ENCODE data around the gene MYCN.
"Not testable (repeated sequence)": the region's sequence is repeated elsewhere in the genome, so short reads cannot be mapped to it uniquely, and the experiment has no call there.

Gene MYCN

GRCh38 chr2:15939854-15940660, at the start of gene MYCN:
TSS of gene MYCN (plus strand) at chr2:15940550. CDS start at chr2:15942065, 1,515 bp downstream.
- peak; percentile 70 for DNase-seq

GRCh38 chr2:15890936-15891905, 49.1 kb upstream of the MYCN start:
- DNase-seq = peak; percentile 21

GRCh38 chr2:15892151-15892880, 48.0 kb upstream of the MYCN start:
- DNase-seq = no peak

- no peak for DNase-seq
Observed at GRCh38 chr2:15893085-15893484, 47.3 kb upstream of the MYCN start.

- no peak for DNase-seq
Observed at GRCh38 chr2:15893689-15894480, 46.5 kb upstream of the MYCN start.

- no peak for DNase-seq
Observed at GRCh38 chr2:15894481-15895144, 45.7 kb upstream of the MYCN start.

- DNase-seq = no peak
Observed at GRCh38 chr2:15895615-15896469, 44.5 kb upstream of the MYCN start.

- DNase-seq = no peak
Observed at GRCh38 chr2:15896859-15897258, 43.5 kb upstream of the MYCN start.

GRCh38 chr2:15897431-15898098, 42.8 kb upstream of the MYCN start:
- DNase-seq = no peak

GRCh38 chr2:15899327-15899612, 41.1 kb upstream of the MYCN start:
- DNase-seq = no peak

GRCh38 chr2:15899751-15900493, 40.4 kb upstream of the MYCN start:
- no peak for DNase-seq

- DNase-seq = no peak
Observed at GRCh38 chr2:15901095-15901807, 39.1 kb upstream of the MYCN start.

GRCh38 chr2:15901808-15902130, 38.6 kb upstream of the MYCN start:
- no peak for DNase-seq

- DNase-seq = not testable (repeated sequence)
Observed at GRCh38 chr2:15903910-15904309, 36.4 kb upstream of the MYCN start.

- DNase-seq = no peak
Observed at GRCh38 chr2:15905267-15905645, 35.1 kb upstream of the MYCN start.

GRCh38 chr2:15905986-15906491, 34.3 kb upstream of the MYCN start:
- DNase-seq = no peak

- no peak for DNase-seq
Observed at GRCh38 chr2:15906778-15907177, 33.6 kb upstream of the MYCN start.

- DNase-seq = no peak
Observed at GRCh38 chr2:15907461-15908324, 32.7 kb upstream of the MYCN start.
